Mesendoderm (in vitro differentiated cells): Measurements from ENCODE around the gene SHF.

Experiments used
- DNase-seq: peaks from one replicate; pipeline ENCODE4 v3.0.0; 2013
- H2AK5ac ChIP-seq: 2 replicates; pipeline ENCODE4 v1.6.1; 2013; ENCODE audit warnings: low read length, inconsistent platforms
- H2BK120ac ChIP-seq: 2 replicates; pipeline ENCODE4 v1.6.1; 2013; ENCODE audit warnings: low read depth, mild to moderate bottlenecking, low read length, moderate library complexity, mixed read lengths
- H2BK15ac ChIP-seq: replicated peaks from 2 replicates; pipeline ENCODE4 v1.6.1; 2013; ENCODE audit warnings: low read depth, mild to moderate bottlenecking, moderate library complexity
- H2BK5ac ChIP-seq: 2 replicates; pipeline ENCODE4 v1.6.1; 2013; ENCODE audit warnings: low read length, inconsistent platforms
- H3K18ac ChIP-seq: 2 replicates; pipeline ENCODE4 v1.6.1; 2013; ENCODE audit warnings: mild to moderate bottlenecking, low read length, mixed read lengths
- H3K23ac ChIP-seq: one replicate; pipeline ENCODE4 v1.6.1; 2013; ENCODE audit warnings: low read length
- H3K27ac ChIP-seq: 2 replicates; pipeline ENCODE4 v1.5.1; 2013; ENCODE audit warnings: low read depth, mild to moderate bottlenecking, inconsistent platforms, low read length, moderate library complexity
- H3K27me3 ChIP-seq: 2 replicates; pipeline ENCODE4 v1.6.1; 2013; ENCODE audit warnings: low read length, control low read depth, mild to moderate bottlenecking, inconsistent platforms; ENCODE audit not compliant: insufficient read depth, poor library complexity
- H3K36me3 ChIP-seq: 2 replicates; pipeline ENCODE4 v1.6.1; 2013; ENCODE audit warnings: low read length, inconsistent platforms; ENCODE audit not compliant: control insufficient read depth, insufficient read depth
- H3K4ac ChIP-seq: one replicate; pipeline ENCODE4 v1.6.1; 2013; ENCODE audit warnings: low read depth, mild to moderate bottlenecking, low read length, moderate library complexity
- H3K4me1 ChIP-seq: 2 replicates; pipeline ENCODE4 v1.6.1; 2013; ENCODE audit warnings: low read depth, low read length, inconsistent platforms; ENCODE audit not compliant: control insufficient read depth
- H3K4me2 ChIP-seq: 2 replicates; pipeline ENCODE4 v1.6.1; 2013; ENCODE audit warnings: low read length
- H3K4me3 ChIP-seq: 2 replicates; pipeline ENCODE4 v1.5.1; 2013; ENCODE audit warnings: mild to moderate bottlenecking, low read length
- H3K56ac ChIP-seq: one replicate; pipeline ENCODE4 v1.6.1; 2013; ENCODE audit warnings: low read length
- H3K79me1 ChIP-seq: 2 replicates; pipeline ENCODE4 v1.6.1; 2013; ENCODE audit warnings: low read length, inconsistent platforms
- H3K79me2 ChIP-seq: 2 replicates; pipeline ENCODE4 v1.6.1; 2013; ENCODE audit warnings: mild to moderate bottlenecking, low read length; ENCODE audit not compliant: control insufficient read depth, insufficient read depth
- H3K9ac ChIP-seq: 2 replicates; pipeline ENCODE4 v1.6.1; 2013; ENCODE audit warnings: low read length, inconsistent platforms
- H4K5ac ChIP-seq: one replicate; pipeline ENCODE4 v1.6.1; 2013; ENCODE audit warnings: low read length
- H4K8ac ChIP-seq: one replicate; pipeline ENCODE4 v1.6.1; 2013; ENCODE audit warnings: low read depth, mild to moderate bottlenecking, control low read depth, low read length, moderate library complexity
- WGBS: extraction: QIAGEN DNeasy Blood & Tissue Kit; methylation state at CpG from one replicate; pipeline ENCODE4 v1.1.7; 2013; ENCODE audit warnings: low lambda C conversion rate, missing lambda C conversion rate; ENCODE audit not compliant: insufficient coverage; ENCODE audit errors: extremely low coverage; 5-methylcytosine and 5-hydroxymethylcytosine counted together

Gene SHF

GRCh38 chr15:45165536-45165935, 22.2 kb downstream of the SHF start:
- Histone ChIP-seq H2AK5ac (no peak overlapping the region), H3K4ac (no peak overlapping the region), H3K9ac (no peak overlapping the region), H3K4me1 (peaks cover 6% of the 10 kb centered on the region), H2BK120ac (no peak overlapping the region), H3K27me3 (no peaks in the 10 kb centered on the region), H3K18ac (no peak overlapping the region), H3K79me2 (no peaks in the 10 kb centered on the region), H3K4me3 (no peak overlapping the region), H3K56ac (no peak overlapping the region), H2BK5ac (no peak overlapping the region), H3K23ac (no peak overlapping the region), H4K8ac (no peak overlapping the region), H2BK15ac (no peak overlapping the region), H4K5ac (no peak overlapping the region), H3K4me2 (no peak overlapping the region), H3K27ac (no peak overlapping the region), H3K36me3 (no peaks in the 10 kb centered on the region), H3K79me1 (no peaks in the 10 kb centered on the region)
- no peak for DNase-seq
- no CpG with 5 or more reads among the region's 5 CpGs for WGBS

GRCh38 chr15:45164914-45165313, 22.9 kb downstream of the SHF start:
- peaks cover 5% of the 10 kb centered on the region for H3K4me1 ChIP-seq
- H3K56ac ChIP-seq: no peak overlapping the region
- H3K79me2 ChIP-seq: no peaks in the 10 kb centered on the region
- no peak overlapping the region for H3K4me2 ChIP-seq
- no peaks in the 10 kb centered on the region for H3K36me3 ChIP-seq
- no peaks in the 10 kb centered on the region for H3K79me1 ChIP-seq
- no peak overlapping the region for H3K27ac ChIP-seq
- no peak overlapping the region for H4K8ac ChIP-seq
- H4K5ac ChIP-seq: no peak overlapping the region
- H3K23ac ChIP-seq: no peak overlapping the region
- no peak overlapping the region for H2BK15ac ChIP-seq
- no peak overlapping the region for H3K18ac ChIP-seq
- no peak overlapping the region for H2BK120ac ChIP-seq
- H3K27me3 ChIP-seq: no peaks in the 10 kb centered on the region
- no peak for DNase-seq
- H2AK5ac ChIP-seq: no peak overlapping the region
- H3K4ac ChIP-seq: no peak overlapping the region
- no peak overlapping the region for H2BK5ac ChIP-seq
- no CpG with 5 or more reads among the region's 1 CpG for WGBS
- H3K4me3 ChIP-seq: no peak overlapping the region
- no peak overlapping the region for H3K9ac ChIP-seq

GRCh38 chr15:45163508-45163856, 24.3 kb downstream of the SHF start:
- no peak overlapping the region for H2BK120ac ChIP-seq
- H2BK15ac ChIP-seq: no peak overlapping the region
- WGBS: no CpG with 5 or more reads among the region's 9 CpGs
- H4K5ac ChIP-seq: no peak overlapping the region
- H3K79me2 ChIP-seq: no peaks in the 10 kb centered on the region
- H3K9ac ChIP-seq: no peak overlapping the region
- H2AK5ac ChIP-seq: no peak overlapping the region
- H3K4ac ChIP-seq: no peak overlapping the region
- H3K27me3 ChIP-seq: no peaks in the 10 kb centered on the region
- DNase-seq: no peak
- no peak overlapping the region for H4K8ac ChIP-seq
- no peak overlapping the region for H2BK5ac ChIP-seq
- H3K4me1 ChIP-seq: peaks cover 1% of the 10 kb centered on the region
- no peaks in the 10 kb centered on the region for H3K36me3 ChIP-seq
- no peak overlapping the region for H3K56ac ChIP-seq
- H3K18ac ChIP-seq: no peak overlapping the region
- H3K27ac ChIP-seq: no peak overlapping the region
- no peak overlapping the region for H3K4me2 ChIP-seq
- H3K23ac ChIP-seq: no peak overlapping the region
- no peaks in the 10 kb centered on the region for H3K79me1 ChIP-seq
- no peak overlapping the region for H3K4me3 ChIP-seq

GRCh38 chr15:45162771-45163507, 24.8 kb downstream of the SHF start:
- no CpG with 5 or more reads among the region's 7 CpGs for WGBS

GRCh38 chr15:45161666-45162065, 26.1 kb downstream of the SHF start:
- Histone ChIP-seq H3K23ac (no peak overlapping the region), H2BK120ac (no peak overlapping the region), H3K79me1 (no peaks in the 10 kb centered on the region), H3K4me2 (no peak overlapping the region), H2BK5ac (no peak overlapping the region), H3K4me3 (no peak overlapping the region), H2AK5ac (no peak overlapping the region), H3K27ac (no peak overlapping the region), H3K56ac (no peak overlapping the region), H3K9ac (no peak overlapping the region), H3K27me3 (no peaks in the 10 kb centered on the region), H4K8ac (no peak overlapping the region), H4K5ac (no peak overlapping the region), H3K36me3 (no peaks in the 10 kb centered on the region), H3K79me2 (no peaks in the 10 kb centered on the region), H2BK15ac (no peak overlapping the region), H3K18ac (no peak overlapping the region), H3K4me1 (no peaks in the 10 kb centered on the region), H3K4ac (no peak overlapping the region)
- no peak for DNase-seq
- WGBS: no CpG with 5 or more reads among the region's 14 CpGs

More at GRCh38 chr15:45162771-45163507, 24.8 kb downstream of the SHF start:
- Histone ChIP-seq H2BK15ac (no peak overlapping the region), H2BK5ac (no peak overlapping the region), H3K4ac (no peak overlapping the region), H3K4me1 (peaks cover 1% of the 10 kb centered on the region), H4K5ac (no peak overlapping the region), H3K4me3 (no peak overlapping the region), H3K79me1 (no peaks in the 10 kb centered on the region), H2BK120ac (no peak overlapping the region), H3K27me3 (no peaks in the 10 kb centered on the region), H2AK5ac (no peak overlapping the region), H3K23ac (no peak overlapping the region), H3K9ac (no peak overlapping the region), H3K79me2 (no peaks in the 10 kb centered on the region), H3K36me3 (no peaks in the 10 kb centered on the region), H3K18ac (no peak overlapping the region), H3K56ac (peak overlapping the region; percentile 25), H4K8ac (no peak overlapping the region), H3K27ac (no peak overlapping the region), H3K4me2 (no peak overlapping the region)
- DNase-seq: peak; percentile 94

GRCh38 chr15:45157974-45158373, 29.8 kb downstream of the SHF start:
- DNase-seq: peak; percentile 66
- no CpG with 5 or more reads among the region's 1 CpG for WGBS
- H3K27ac ChIP-seq: no peak overlapping the region

More at GRCh38 chr15:45157974-45158373, 29.8 kb downstream of the SHF start:
- H3K4ac ChIP-seq: no peak overlapping the region
- H3K18ac ChIP-seq: no peak overlapping the region
- no peak overlapping the region for H4K8ac ChIP-seq
- H2AK5ac ChIP-seq: no peak overlapping the region
- no peak overlapping the region for H4K5ac ChIP-seq
- H3K4me3 ChIP-seq: no peak overlapping the region
- H3K4me1 ChIP-seq: no peaks in the 10 kb centered on the region
- H3K9ac ChIP-seq: no peak overlapping the region
- H3K36me3 ChIP-seq: no peaks in the 10 kb centered on the region
- no peak overlapping the region for H3K56ac ChIP-seq
- H3K79me2 ChIP-seq: no peaks in the 10 kb centered on the region
- no peak overlapping the region for H3K4me2 ChIP-seq
- no peak overlapping the region for H2BK15ac ChIP-seq
- no peaks in the 10 kb centered on the region for H3K27me3 ChIP-seq
- H2BK120ac ChIP-seq: no peak overlapping the region
- no peaks in the 10 kb centered on the region for H3K79me1 ChIP-seq
- H3K23ac ChIP-seq: no peak overlapping the region
- no peak overlapping the region for H2BK5ac ChIP-seq
